ENCODE data around the gene PLB1. TPM values are rescaled to one million over a fixed set of nuclear protein-coding genes. Genes with fewer than 3 reads are reported as not detected.

Gene PLB1
- total and polyA plus RNA-seq, 2 experiments from 2014 or later: 19.2 to 19.7 TPM

DNA sequence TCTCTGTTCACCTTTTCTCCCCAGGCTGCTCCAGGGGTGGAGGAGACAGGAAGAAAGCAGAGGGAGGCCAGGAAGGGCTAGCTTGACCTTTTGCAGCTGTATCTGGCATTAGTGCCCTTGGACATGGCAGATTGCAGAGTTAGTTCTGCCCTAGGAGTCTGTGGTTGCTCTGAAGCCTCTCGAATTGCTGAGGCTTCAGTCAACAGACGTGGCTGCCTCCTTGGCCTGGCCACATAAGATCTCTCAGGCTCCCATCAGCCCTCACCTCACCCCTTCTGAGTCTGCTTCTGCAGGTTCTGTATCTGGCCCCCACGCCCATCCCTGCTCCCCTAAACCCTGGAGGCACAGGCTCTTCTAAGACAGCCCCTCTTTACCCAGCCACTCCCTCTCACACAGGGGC, 18.2 kb upstream of the PLB1 start:
- Histone ChIP-seq H3K4me1 (ENCODE audit: insufficient read depth) (no peaks in the 10 kb centered on the region), H3K9me3 (ENCODE audit: low read depth) (no peaks in the 10 kb centered on the region), H3K27ac (no peak overlapping the region), H3K9me2 (replicated peaks; ENCODE audit: insufficient read depth) (no peaks in the 10 kb centered on the region), H3K4me2 (no peak overlapping the region), H3K27me3 (no peaks in the 10 kb centered on the region), H4K20me1 (ENCODE audit: insufficient read depth, poor library complexity, severe bottlenecking) (no peaks in the 10 kb centered on the region), H3K79me2 (no peaks in the 10 kb centered on the region), H2AFZ (no peak overlapping the region), H3K36me3 (replicated peaks; ENCODE audit: insufficient read depth, low read depth) (no peaks in the 10 kb centered on the region), H3K4me3 (no peak overlapping the region)
- no peak for DNase-seq (ENCODE audit: low spot score)
- TF ChIP-seq, protein P1, sequence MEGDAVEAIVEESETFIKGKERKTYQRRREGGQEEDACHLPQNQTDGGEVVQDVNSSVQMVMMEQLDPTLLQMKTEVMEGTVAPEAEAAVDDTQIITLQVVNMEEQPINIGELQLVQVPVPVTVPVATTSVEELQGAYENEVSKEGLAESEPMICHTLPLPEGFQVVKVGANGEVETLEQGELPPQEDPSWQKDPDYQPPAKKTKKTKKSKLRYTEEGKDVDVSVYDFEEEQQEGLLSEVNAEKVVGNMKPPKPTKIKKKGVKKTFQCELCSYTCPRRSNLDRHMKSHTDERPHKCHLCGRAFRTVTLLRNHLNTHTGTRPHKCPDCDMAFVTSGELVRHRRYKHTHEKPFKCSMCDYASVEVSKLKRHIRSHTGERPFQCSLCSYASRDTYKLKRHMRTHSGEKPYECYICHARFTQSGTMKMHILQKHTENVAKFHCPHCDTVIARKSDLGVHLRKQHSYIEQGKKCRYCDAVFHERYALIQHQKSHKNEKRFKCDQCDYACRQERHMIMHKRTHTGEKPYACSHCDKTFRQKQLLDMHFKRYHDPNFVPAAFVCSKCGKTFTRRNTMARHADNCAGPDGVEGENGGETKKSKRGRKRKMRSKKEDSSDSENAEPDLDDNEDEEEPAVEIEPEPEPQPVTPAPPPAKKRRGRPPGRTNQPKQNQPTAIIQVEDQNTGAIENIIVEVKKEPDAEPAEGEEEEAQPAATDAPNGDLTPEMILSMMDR (IDR thresholded peaks at IDR 0.05; ENCODE audit: poor library complexity): no peak
- TF ChIP-seq EZH2phosphoT487 (IDR thresholded peaks at IDR 0.05; ENCODE audit: low read depth, severe bottlenecking, unreplicated experiment) (no peak), EZH2 (IDR thresholded peaks at IDR 0.05; ENCODE audit: borderline replicate concordance) (no peak)
- 90% methylated on average over 3 of the region's 3 CpGs for WGBS (ENCODE audit: low lambda C conversion rate, missing lambda C conversion rate)

DNA sequence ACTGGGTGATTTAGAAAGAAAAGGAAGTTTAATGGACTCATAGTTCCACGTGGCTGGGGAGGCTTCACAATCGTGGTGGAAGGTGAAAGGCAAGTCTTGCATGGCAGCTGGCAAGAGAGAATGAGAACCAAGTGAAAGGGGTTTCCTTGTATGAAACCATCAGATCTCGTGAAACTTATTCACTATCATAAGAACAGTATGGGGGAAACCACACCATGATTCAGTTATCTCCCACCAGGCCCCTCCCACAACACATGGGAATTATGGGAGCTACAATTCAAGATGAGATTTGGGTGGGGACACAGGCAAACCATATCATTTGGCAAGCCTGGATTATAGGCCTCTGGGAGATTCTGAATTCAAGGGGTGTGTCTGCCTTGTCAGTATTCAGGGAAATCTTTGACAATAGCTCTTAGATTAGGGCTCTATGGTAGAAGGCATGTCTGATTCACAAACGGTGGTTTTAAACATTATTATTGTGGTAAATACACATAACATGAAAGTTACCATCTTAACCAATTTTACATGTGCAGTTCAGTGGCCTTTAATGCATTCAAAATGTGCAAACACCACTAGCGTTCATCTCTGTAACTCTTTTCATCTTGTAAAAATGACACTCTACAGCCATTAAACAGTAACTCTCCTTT, 15.3 kb upstream of the PLB1 start:
- Histone ChIP-seq H3K4me1 (ENCODE audit: insufficient read depth) (no peaks in the 10 kb centered on the region), H3K36me3 (replicated peaks; ENCODE audit: insufficient read depth, low read depth) (no peaks in the 10 kb centered on the region), H3K27me3 (no peaks in the 10 kb centered on the region), H3K9me2 (replicated peaks; ENCODE audit: insufficient read depth) (no peaks in the 10 kb centered on the region), H3K4me2 (no peak overlapping the region), H3K9me3 (ENCODE audit: low read depth) (no peaks in the 10 kb centered on the region), H3K79me2 (no peaks in the 10 kb centered on the region), H2AFZ (no peak overlapping the region), H3K4me3 (no peak overlapping the region), H3K27ac (no peak overlapping the region), H4K20me1 (ENCODE audit: insufficient read depth, poor library complexity, severe bottlenecking) (no peaks in the 10 kb centered on the region)
- TF ChIP-seq EZH2 (IDR thresholded peaks at IDR 0.05; ENCODE audit: borderline replicate concordance) (no peak), EZH2phosphoT487 (IDR thresholded peaks at IDR 0.05; ENCODE audit: low read depth, severe bottlenecking, unreplicated experiment) (no peak)
- TF ChIP-seq, protein P1 (IDR thresholded peaks at IDR 0.05; ENCODE audit: poor library complexity): no peak
- no peak for DNase-seq (ENCODE audit: low spot score)
- WGBS (ENCODE audit: low lambda C conversion rate, missing lambda C conversion rate): 81% methylated on average over 5 of the region's 5 CpGs

DNA sequence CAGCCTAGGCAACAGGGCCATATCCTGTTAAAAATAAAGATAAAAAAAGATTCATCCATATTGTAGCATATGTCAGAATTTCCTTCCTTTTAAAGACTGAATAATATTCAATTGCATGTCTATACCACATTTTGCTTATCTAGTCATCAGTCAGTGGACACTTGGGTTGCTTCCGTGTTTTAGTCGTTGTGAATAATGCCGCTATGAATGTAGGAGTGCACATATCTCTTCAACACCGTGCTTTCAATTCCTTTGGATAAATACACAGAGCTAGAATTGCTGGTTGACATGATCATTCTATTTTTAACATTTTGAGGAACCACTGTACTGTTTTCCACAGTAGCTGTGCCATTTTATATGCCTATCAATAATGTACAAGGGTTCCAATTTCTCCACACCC, 14.0 kb upstream of the PLB1 start:
- H3K4me3 ChIP-seq: no peak overlapping the region

More for the DNA sequence above, 14.0 kb upstream of the PLB1 start:
- Histone ChIP-seq H3K9me2 (replicated peaks; ENCODE audit: insufficient read depth) (no peaks in the 10 kb centered on the region), H3K4me1 (ENCODE audit: insufficient read depth) (no peaks in the 10 kb centered on the region), H3K79me2 (no peaks in the 10 kb centered on the region), H3K27me3 (no peaks in the 10 kb centered on the region), H3K4me2 (no peak overlapping the region), H4K20me1 (ENCODE audit: insufficient read depth, poor library complexity, severe bottlenecking) (no peaks in the 10 kb centered on the region), H3K27ac (no peak overlapping the region), H3K36me3 (replicated peaks; ENCODE audit: insufficient read depth, low read depth) (no peaks in the 10 kb centered on the region), H2AFZ (no peak overlapping the region), H3K9me3 (ENCODE audit: low read depth) (no peaks in the 10 kb centered on the region)
- DNase-seq (ENCODE audit: low spot score): no peak
- 65% methylated on average over 4 of the region's 4 CpGs for WGBS (ENCODE audit: low lambda C conversion rate, missing lambda C conversion rate)
- TF ChIP-seq EZH2phosphoT487 (IDR thresholded peaks at IDR 0.05; ENCODE audit: low read depth, severe bottlenecking, unreplicated experiment): no peak
- no peak for TF ChIP-seq EZH2 (IDR thresholded peaks at IDR 0.05; ENCODE audit: borderline replicate concordance)
- TF ChIP-seq, protein P1 (IDR thresholded peaks at IDR 0.05; ENCODE audit: poor library complexity): no peak
